NCI-H2171 treated with DMSO at 0.1 percent for 48 hours (cell line): ENCODE measurements around the gene HLA-E.
"Not testable (repeated sequence)": the region's sequence is repeated elsewhere in the genome, so short reads cannot be mapped to it uniquely, and the experiment has no call there.

ENCODE experiments used
- DNase-seq: peaks from one replicate; lab custom pipeline; 2025; lab: John Stamatoyannopoulos, UW

Gene HLA-E

GRCh38 chr6:30481211-30481964 is 7.9 kb upstream of the HLA-E start:
- DNase-seq: no peak

GRCh38 chr6:30481965-30482644 is 7.2 kb upstream of the HLA-E start:
- peak; percentile 63 for DNase-seq

GRCh38 chr6:30483677-30484279 is 5.5 kb upstream of the HLA-E start:
- DNase-seq: peak; percentile 43

- no peak for DNase-seq
Measured at GRCh38 chr6:30485236-30485635, 4.1 kb upstream of the HLA-E start.

- no peak for DNase-seq
Measured at GRCh38 chr6:30487926-30488325, 1.4 kb upstream of the HLA-E start.

DNA sequence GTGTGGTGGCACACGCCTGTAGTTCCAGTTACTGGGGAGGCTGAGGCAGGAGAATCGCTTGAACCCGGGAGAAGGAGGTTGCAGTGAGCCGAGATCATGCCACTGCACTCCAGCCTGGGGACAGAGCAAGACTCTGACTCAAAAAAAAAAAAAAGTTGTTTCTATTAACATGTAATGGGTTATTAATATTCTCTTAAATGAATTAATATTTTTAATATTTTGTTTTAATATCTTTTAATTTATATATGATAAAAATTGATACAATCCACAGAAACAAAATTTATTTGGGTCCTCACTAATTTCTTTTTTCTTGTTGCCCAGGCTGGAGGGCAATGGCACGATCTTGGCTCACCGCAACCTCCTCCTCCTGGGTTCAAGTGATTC is 620 bp upstream of the HLA-E start:
- not testable (repeated sequence) for DNase-seq

- DNase-seq: no peak
Measured at GRCh38 chr6:30490026-30490876, 942 bp downstream of the HLA-E start.

DNA sequence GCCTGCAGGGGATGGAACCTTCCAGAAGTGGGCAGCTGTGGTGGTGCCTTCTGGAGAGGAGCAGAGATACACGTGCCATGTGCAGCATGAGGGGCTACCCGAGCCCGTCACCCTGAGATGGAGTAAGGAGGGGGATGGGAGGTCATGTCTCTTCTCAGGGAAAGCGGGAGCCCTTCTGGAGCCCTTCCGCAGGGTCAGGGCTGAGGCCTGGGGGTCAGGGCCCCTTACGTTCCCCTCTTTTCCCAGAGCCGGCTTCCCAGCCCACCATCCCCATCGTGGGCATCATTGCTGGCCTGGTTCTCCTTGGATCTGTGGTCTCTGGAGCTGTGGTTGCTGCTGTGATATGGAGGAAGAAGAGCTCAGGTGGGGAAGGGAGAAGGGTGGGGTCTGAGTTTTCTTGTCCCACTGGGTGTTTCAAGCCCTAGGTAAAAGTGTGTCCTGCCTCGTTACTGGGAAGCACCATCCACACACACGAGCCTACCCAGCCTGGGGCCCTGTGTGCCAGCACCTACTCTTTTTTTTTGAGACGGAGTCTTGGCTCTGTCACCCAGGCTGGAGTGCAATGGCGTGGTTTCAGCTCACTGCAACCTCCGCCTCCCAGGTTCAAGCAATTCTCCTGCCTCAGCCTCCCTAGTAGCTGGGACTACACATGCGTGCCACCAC is 2.1 kb downstream of the HLA-E start:
- DNase-seq: not testable (repeated sequence)

GRCh38 chr6:30491991-30492952 is 3.0 kb downstream of the HLA-E start:
- no peak for DNase-seq

DNA sequence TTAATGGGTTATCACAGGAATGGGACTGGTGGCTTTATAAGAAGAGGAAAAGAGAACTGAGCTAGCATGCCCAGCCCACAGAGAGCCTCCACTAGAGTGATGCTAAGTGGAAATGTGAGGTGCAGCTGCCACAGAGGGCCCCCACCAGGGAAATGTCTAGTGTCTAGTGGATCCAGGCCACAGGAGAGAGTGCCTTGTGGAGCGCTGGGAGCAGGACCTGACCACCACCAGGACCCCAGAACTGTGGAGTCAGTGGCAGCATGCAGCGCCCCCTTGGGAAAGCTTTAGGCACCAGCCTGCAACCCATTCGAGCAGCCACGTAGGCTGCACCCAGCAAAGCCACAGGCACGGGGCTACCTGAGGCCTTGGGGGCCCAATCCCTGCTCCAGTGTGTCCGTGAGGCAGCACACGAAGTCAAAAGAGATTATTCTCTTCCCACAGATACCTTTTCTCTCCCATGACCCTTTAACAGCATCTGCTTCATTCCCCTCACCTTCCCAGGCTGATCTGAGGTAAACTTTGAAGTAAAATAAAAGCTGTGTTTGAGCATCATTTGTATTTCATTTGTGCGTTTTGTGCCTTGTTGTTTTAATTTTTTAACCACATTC is 4.4 kb downstream of the HLA-E start:
- DNase-seq: no peak

GRCh38 chr6:30494291-30494861 is 5.1 kb downstream of the HLA-E start:
- no peak for DNase-seq

- DNase-seq: not testable (repeated sequence)
Measured at GRCh38 chr6:30495060-30495459, 5.8 kb downstream of the HLA-E start.

DNA sequence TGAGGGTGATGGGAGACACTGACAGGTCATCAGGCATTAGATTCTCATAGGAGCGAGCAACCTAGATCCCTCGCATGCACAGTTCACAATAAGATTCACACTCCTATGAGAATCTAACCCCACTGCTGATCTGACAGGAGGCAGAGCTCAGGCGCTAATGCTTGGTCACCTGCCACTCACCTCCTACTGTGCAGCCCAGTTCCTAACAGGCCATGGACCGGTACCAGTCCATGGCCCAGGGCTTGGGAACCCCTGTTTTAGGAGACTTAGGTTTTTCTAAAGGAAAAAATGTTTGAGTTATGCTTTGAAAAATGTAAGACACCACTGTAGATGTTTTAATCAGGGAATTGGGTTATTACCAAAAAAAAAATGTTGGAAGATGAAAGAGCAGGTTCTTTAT is 6.7 kb downstream of the HLA-E start:
- no peak for DNase-seq

- not testable (repeated sequence) for DNase-seq
Measured at GRCh38 chr6:30497261-30497599, 7.9 kb downstream of the HLA-E start.

- no peak for DNase-seq
Measured at GRCh38 chr6:30497714-30498113, 8.4 kb downstream of the HLA-E start.

DNA sequence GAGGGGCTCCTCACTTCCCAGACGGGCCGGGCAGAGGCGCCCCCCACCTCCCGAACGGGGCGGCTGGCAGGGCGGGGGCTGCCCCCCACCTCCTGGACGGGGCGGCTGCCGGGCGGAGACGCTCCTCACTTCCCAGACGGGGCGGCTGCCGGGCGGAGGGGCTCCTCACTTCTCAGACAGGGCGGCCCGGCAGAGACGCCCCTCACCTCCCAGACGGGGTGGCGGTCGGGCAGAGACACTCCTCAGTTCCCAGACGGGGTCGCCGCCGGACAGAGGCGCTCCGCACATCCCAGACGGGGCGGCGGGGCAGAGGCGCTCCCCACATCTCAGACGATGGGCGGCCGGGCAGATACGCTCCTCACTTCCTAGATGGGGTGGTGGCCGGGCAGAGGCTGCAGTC is 9.4 kb downstream of the HLA-E start:
- DNase-seq: not testable (repeated sequence)

- peak; percentile 54 for DNase-seq
Measured at GRCh38 chr6:30500421-30501355, 11.4 kb downstream of the HLA-E start.
